GM12878 (cell line): ENCODE data around the gene ITGAD. TPM values are rescaled to one million over a fixed set of nuclear protein-coding genes. Genes with fewer than 3 reads are reported as not detected.

Experiments used
- ATAC-seq: fragments of 200-7000 bp; cut with Tn5 transposase; 3 replicates; pipeline ENCODE4 v1.9.1; 2020; ENCODE audit warnings: mild to moderate bottlenecking, moderate library complexity
- BruUV-seq: library from RNA; stranded (reverse); fragments of 400-500 nt; replicated peaks from 2 replicates; lab custom pipeline; 2021; lab: Mats Ljungman, UMichigan
- CTCF ChIA-PET: fragments of 300-600 bp; sonication (Branson Sonifier 250); formaldehyde crosslinking; extraction: SDS; loops from one replicate; lab custom pipeline; 2021; ENCODE audit warnings: inconsistent platforms; lab: Yijun Ruan, JAX
- POLR2A ChIA-PET: fragments of 350-600 bp; formaldehyde crosslinking; extraction: SDS; loops from one replicate; lab custom pipeline; 2021; ENCODE audit warnings: inconsistent platforms; lab: Charles Lee
- RAD21 ChIA-PET: fragments of 300-600 bp; sonication (Branson Sonifier 250); formaldehyde crosslinking; loops from one replicate; lab custom pipeline; 2023; ENCODE audit warnings: antibody characterized with exemption; ENCODE audit not compliant: unreplicated experiment; lab: Charles Lee
- SMC1A ChIA-PET: fragments of 300-600 bp; sonication (Branson Sonifier 250); formaldehyde crosslinking; loops from one replicate; lab custom pipeline; 2023; ENCODE audit not compliant: unreplicated experiment, uncharacterized antibody; lab: Charles Lee
- DNase-seq: peaks from one replicate; pipeline ENCODE4 v3.0.0-alpha.2; 2011; ENCODE audit warnings: low read depth, low spot score
- FAIRE-seq: peaks from 3 replicates; lab custom pipeline; 2011; peaks lifted over from hg19 to GRCh38; lab: Jason Lieb, UNC
- H2AFZ ChIP-seq: 2 replicates; pipeline ENCODE4 v1.6.0; 2011; ENCODE audit warnings: low read depth, low read length, control low read depth; ENCODE audit not compliant: control insufficient read depth
- H3K27ac ChIP-seq: 2 replicates; pipeline ENCODE4 v1.5.1; 2011; ENCODE audit warnings: control low read depth; ENCODE audit not compliant: control insufficient read depth, insufficient read depth
- H3K27me3 ChIP-seq, 2 experiments: replicated peaks in 1 of 2; 2 replicates each; pipeline versions ENCODE4 v1.6.0 to v1.6.1; 2011; ENCODE audit warnings: low read length in 1 of 2; ENCODE audit not compliant: control insufficient read depth in 2 of 2, insufficient read depth in 2 of 2
- H3K36me3 ChIP-seq, 2 experiments: 2 replicates each; pipeline ENCODE4 v1.5.1; 2011; ENCODE audit warnings: low read length in 1 of 2; ENCODE audit not compliant: control insufficient read depth in 2 of 2, insufficient read depth in 2 of 2
- H3K4me1 ChIP-seq: 2 replicates; pipeline ENCODE4 v1.6.1; 2011; ENCODE audit warnings: mild to moderate bottlenecking, low read length, moderate library complexity, mixed read lengths; ENCODE audit not compliant: control insufficient read depth, insufficient read depth
- H3K4me2 ChIP-seq: 2 replicates; pipeline ENCODE4 v1.6.0; 2011; ENCODE audit warnings: control low read depth; ENCODE audit not compliant: control insufficient read depth, insufficient read depth
- H3K4me3 ChIP-seq: fragments of 200-600 bp; sonication (generic); 2 replicates; pipeline ENCODE4 v1.5.1; 2016
- H3K79me2 ChIP-seq: 2 replicates; pipeline ENCODE4 v1.6.0; 2011; ENCODE audit warnings: low read length; ENCODE audit not compliant: control insufficient read depth, insufficient read depth
- H3K9ac ChIP-seq: 2 replicates; pipeline ENCODE4 v1.8.0; 2011; ENCODE audit warnings: low read length, control low read depth, mixed read lengths; ENCODE audit not compliant: control insufficient read depth, insufficient read depth
- H3K9me3 ChIP-seq: replicated peaks from 3 replicates; pipeline ENCODE4 v1.5.1; 2011; ENCODE audit warnings: mild to moderate bottlenecking, low read length; ENCODE audit not compliant: control insufficient read depth, insufficient read depth
- H4K20me1 ChIP-seq: 2 replicates; pipeline ENCODE4 v1.6.0; 2011; ENCODE audit not compliant: control insufficient read depth, insufficient read depth
- ASH2L ChIP-seq: fragments of 300-600, 200-600 bp; sonication (generic); IDR thresholded peaks from 2 replicates; pipeline ENCODE4 v1.6.1; 2017; ENCODE audit warnings: low read depth, mild to moderate bottlenecking, borderline replicate concordance
- BCL3 ChIP-seq: IDR thresholded peaks from 2 replicates; pipeline ENCODE4 v1.6.1; 2011; ENCODE audit warnings: borderline replicate concordance, low read depth, mild to moderate bottlenecking, moderate library complexity, low read length; ENCODE audit not compliant: insufficient read depth, poor library complexity, severe bottlenecking
- CBX3 ChIP-seq: fragments of 200-600 bp; sonication (generic); IDR thresholded peaks from 2 replicates; pipeline ENCODE4 v1.6.1; 2016; ENCODE audit warnings: low read depth, borderline replicate concordance
- E2F4 ChIP-seq: IDR thresholded peaks from 2 replicates; pipeline ENCODE4 v1.6.1; 2012; ENCODE audit warnings: low read depth, low read length, improper control_type of control experiment
- EP300 ChIP-seq, 2 experiments: fragments of 150-350 bp in 1 of 2; IDR thresholded peaks; 2 replicates each; pipeline ENCODE4 v1.6.1; 2011 to 2012; ENCODE audit warnings: low read depth in 2 of 2, low read length in 2 of 2, borderline replicate concordance in 1 of 2, improper control_type of control experiment in 1 of 2, inconsistent platforms in 1 of 2; ENCODE audit not compliant: control insufficient read depth in 1 of 2
- FOXK2 ChIP-seq: fragments of 450-650 bp; IDR thresholded peaks from 2 replicates; pipeline ENCODE4 v1.6.1; 2017; ENCODE audit warnings: mild to moderate bottlenecking, moderate library complexity
- HDAC2 ChIP-seq: fragments of 200-600 bp; sonication (generic); IDR thresholded peaks from 2 replicates; pipeline ENCODE4 v1.6.1; 2017
- IKZF2 ChIP-seq, 2 experiments: fragments of 450-650 bp; IDR thresholded peaks; 2 replicates each; pipeline ENCODE4 v1.6.1; 2017; ENCODE audit warnings: mild to moderate bottlenecking in 2 of 2, moderate library complexity in 2 of 2
- NKRF ChIP-seq: fragments of 450-650 bp; conservative IDR thresholded peaks from 2 replicates; pipeline ENCODE4 v1.6.1; 2017; ENCODE audit warnings: mild to moderate bottlenecking, moderate library complexity
- PAX5 ChIP-seq: IDR thresholded peaks from 2 replicates; pipeline ENCODE4 v1.6.1; 2011; ENCODE audit warnings: low read depth, low read length, borderline replicate concordance
- RBBP5 ChIP-seq: fragments of 200-600 bp; sonication (generic); conservative IDR thresholded peaks from 2 replicates; pipeline ENCODE4 v1.6.1; 2016
- USF2 ChIP-seq: IDR thresholded peaks from 2 replicates; pipeline ENCODE4 v1.6.1; 2011; ENCODE audit warnings: low read depth, low read length, improper control_type of control experiment, borderline replicate concordance
- YBX1 ChIP-seq: fragments of 450-650 bp; IDR thresholded peaks from 2 replicates; pipeline ENCODE4 v1.6.1; 2016; ENCODE audit warnings: antibody characterized with exemption
- ZBTB40 ChIP-seq: fragments of 450-650 bp; IDR thresholded peaks from 2 replicates; pipeline ENCODE4 v1.6.1; 2016; ENCODE audit warnings: mild to moderate bottlenecking, moderate library complexity, borderline replicate concordance
- WGBS: methylation state at CpG from one replicate; pipeline ENCODE4 v1.1.6; 2016; ENCODE audit warnings: low lambda C conversion rate; ENCODE audit not compliant: insufficient replicate concordance, insufficient coverage; ENCODE audit errors: missing lambda C conversion rate; 5-methylcytosine and 5-hydroxymethylcytosine counted together
- in situ Hi-C: fragments of 300-500 bp; cut with MboI; formaldehyde crosslinking; loops from 9 replicates; pipeline ENCODE4 v1.14.3; 2018; ENCODE audit warnings: mixed read lengths
- intact Hi-C: fragments of 100-400 bp; cut with micrococcal nuclease; formaldehyde crosslinking; loops from one replicate; pipeline ENCODE4 v1.14.2; 2022; ENCODE audit not compliant: unreplicated experiment
- polyA plus RNA-seq, 11 experiments: library from polyadenylated mRNA; depleted of rRNA in 4 of 11; unstranded in 6 of 11; stranded (reverse) in 5 of 11; fragments of >200 nt; fragmentation: Nextera tagmentation in 4 of 11; fragmentation: Illumina TruSeq in 1 of 11; extraction: Ambion mirVana in 4 of 11; extraction: Trizol in 1 of 11; gene quantifications; 1 replicate in 1 of 11; 2 replicates in 10 of 11; pipeline versions ENCODE4 v1.2.1 to v1.2.3, GENCODE V29; 2011 to 2016; ENCODE audit warnings: inconsistent platforms in 2 of 11, missing spikeins in 2 of 11, low read depth in 1 of 11
- total RNA-seq, 4 experiments: library from RNA; depleted of rRNA in 3 of 4; stranded (reverse); fragments of >200 nt in 3 of 4; fragmentation: Illumina TruSeq in 1 of 4; extraction: Trizol in 1 of 4; gene quantifications; 2 replicates each; pipeline versions ENCODE4 v1.2.1 to v1.2.3, GENCODE V29; 2013 to 2021

Gene ITGAD
- total and polyA plus RNA-seq, 10 of the 15 experiments (the other 5 are each of a cell fraction or from before 2014, with no cell fraction given): 0.29 to 4.0 (median 1.2) TPM

- H3K4me1 ChIP-seq: no peaks in the 10 kb centered on the region
- no TSS peak for BruUV-seq
- TF ChIP-seq FOXK2: no peak
- no peak for TF ChIP-seq BCL3
- no peak for TF ChIP-seq RBBP5
- TF ChIP-seq USF2: no peak
- TF ChIP-seq E2F4: no peak
- TF ChIP-seq PAX5: no peak
- no peak for TF ChIP-seq NKRF
- no peak for TF ChIP-seq ASH2L
- TF ChIP-seq ZBTB40: no peak
- no peak for TF ChIP-seq YBX1
- TF ChIP-seq CBX3: no peak
- TF ChIP-seq HDAC2: no peak
- TF ChIP-seq IKZF2 (IDR thresholded peaks at IDR 0.05): no peak
- no peak for TF ChIP-seq EP300 (IDR thresholded peaks at IDR 0.05; ENCODE audit: borderline replicate concordance in 1 of 2, control insufficient read depth in 1 of 2, low read depth in 2 of 2, low read length in 2 of 2)
Observed at GRCh38 chr16:31402687-31403086, 9.6 kb downstream of the ITGAD start.

More at GRCh38 chr16:31402687-31403086, 9.6 kb downstream of the ITGAD start:
- no peak for DNase-seq
- Histone ChIP-seq H3K9me3 (peaks cover 3% of the 10 kb centered on the region; the same call in 1 of the 3 replicates), H3K36me3 (no peaks in the 10 kb centered on the region), H3K27ac (no peak overlapping the region), H3K4me2 (no peak overlapping the region), H2AFZ (no peak overlapping the region), H4K20me1 (no peaks in the 10 kb centered on the region), H3K4me3 (no peak overlapping the region), H3K9ac (no peak overlapping the region), H3K27me3 (no peaks in the 10 kb centered on the region), H3K79me2 (no peaks in the 10 kb centered on the region)
- CTCF ChIA-PET: interaction anchor here (0.9 to 1.1 kb wide), 2 partner anchors 58 to 139 kb away, joined by 3 read pairs; no protein-coding TSS in a partner anchor
- SMC1A ChIA-PET: no interaction called here
- no peak for FAIRE-seq
- WGBS: 37% methylated on average over 1 of the region's 1 CpG
- no peak for ATAC-seq
- RAD21 ChIA-PET: no interaction called here
- intact Hi-C loops: no loop called here
- in situ Hi-C loops: no loop called here
- POLR2A ChIA-PET: interaction anchor here (0.5 kb wide), 1 partner anchor 194 kb away, joined by 5 read pairs; no protein-coding TSS in a partner anchor
